ENCODE data around the gene WDR54.
"Not testable (repeated sequence)": the region's sequence is repeated elsewhere in the genome, so short reads cannot be mapped to it uniquely, and the experiment has no call there.

Gene WDR54

DNA sequence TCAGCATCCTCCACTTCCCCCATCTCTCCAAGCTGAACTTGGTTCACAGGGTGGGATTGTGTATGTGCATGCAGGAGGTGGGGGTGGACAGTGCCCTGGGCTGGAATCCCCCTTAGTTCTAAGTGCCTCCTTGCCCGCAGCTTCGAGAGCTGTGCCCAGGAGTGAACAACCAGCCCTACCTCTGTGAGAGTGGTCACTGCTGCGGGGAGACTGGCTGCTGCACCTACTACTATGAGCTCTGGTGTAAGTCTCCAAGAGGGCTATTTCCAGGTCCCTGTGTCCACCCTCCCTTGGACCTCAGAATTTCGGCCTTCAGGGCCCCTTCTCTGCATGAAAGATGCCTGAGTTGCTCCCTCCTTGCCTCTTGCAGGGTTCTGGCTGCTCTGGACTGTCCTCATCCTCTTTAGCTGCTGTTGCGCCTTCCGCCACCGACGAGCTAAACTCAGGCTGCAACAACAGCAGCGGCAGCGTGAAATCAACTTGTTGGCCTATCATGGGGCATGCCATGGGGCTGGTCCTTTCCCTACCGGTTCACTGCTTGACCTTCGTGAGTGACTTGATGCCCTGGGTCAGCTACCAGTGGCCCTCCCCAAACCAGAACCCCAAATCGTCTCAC lies 38.1 kb downstream of the WDR54 start:
- not testable (repeated sequence) for H3K4me1 ChIP-seq (ENCODE audit: insufficient read depth, low read length); H3K27me3 ChIP-seq (ENCODE audit: insufficient read depth, low read length); H3K9me3 ChIP-seq (ENCODE audit: insufficient read depth, low read depth, low read length); H3K9ac ChIP-seq (ENCODE audit: low read depth, low read length); H3K27ac ChIP-seq (ENCODE audit: low read depth, low read length)
- peak overlapping the region; percentile 95 for H3K4me3 ChIP-seq (ENCODE audit: low read length)
- H3K36me3 ChIP-seq (ENCODE audit: insufficient read depth, low read length) = peaks cover 24% of the 10 kb centered on the region
- WGBS = 87% methylated on average over 13 of the region's 13 CpGs

DNA sequence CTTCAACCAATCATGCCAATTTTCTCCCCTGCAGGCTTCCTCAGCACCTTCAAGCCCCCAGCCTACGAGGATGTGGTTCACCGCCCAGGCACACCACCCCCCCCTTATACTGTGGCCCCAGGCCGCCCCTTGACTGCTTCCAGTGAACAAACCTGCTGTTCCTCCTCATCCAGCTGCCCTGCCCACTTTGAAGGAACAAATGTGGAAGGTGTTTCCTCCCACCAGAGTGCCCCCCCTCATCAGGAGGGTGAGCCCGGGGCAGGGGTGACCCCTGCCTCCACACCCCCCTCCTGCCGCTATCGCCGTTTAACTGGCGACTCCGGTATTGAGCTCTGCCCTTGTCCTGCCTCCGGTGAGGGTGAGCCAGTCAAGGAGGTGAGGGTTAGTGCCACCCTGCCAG lies 38.7 kb downstream of the WDR54 start:
- not testable (repeated sequence) for H3K27ac ChIP-seq (ENCODE audit: low read depth, low read length); H3K4me1 ChIP-seq (ENCODE audit: insufficient read depth, low read length); H3K27me3 ChIP-seq (ENCODE audit: insufficient read depth, low read length); H3K4me3 ChIP-seq (ENCODE audit: low read length); H3K9me3 ChIP-seq (ENCODE audit: insufficient read depth, low read depth, low read length); H3K9ac ChIP-seq (ENCODE audit: low read depth, low read length)
- 95% methylated on average over 10 of the region's 10 CpGs for WGBS
- H3K36me3 ChIP-seq (ENCODE audit: insufficient read depth, low read length) = peaks cover 24% of the 10 kb centered on the region

GRCh38 chr2:74461187-74462053 lies 39.9 kb downstream of the WDR54 start:
- WGBS = 93% methylated on average over 27 of the region's 27 CpGs
- H3K9ac ChIP-seq (ENCODE audit: low read depth, low read length) = no peak overlapping the region

DNA sequence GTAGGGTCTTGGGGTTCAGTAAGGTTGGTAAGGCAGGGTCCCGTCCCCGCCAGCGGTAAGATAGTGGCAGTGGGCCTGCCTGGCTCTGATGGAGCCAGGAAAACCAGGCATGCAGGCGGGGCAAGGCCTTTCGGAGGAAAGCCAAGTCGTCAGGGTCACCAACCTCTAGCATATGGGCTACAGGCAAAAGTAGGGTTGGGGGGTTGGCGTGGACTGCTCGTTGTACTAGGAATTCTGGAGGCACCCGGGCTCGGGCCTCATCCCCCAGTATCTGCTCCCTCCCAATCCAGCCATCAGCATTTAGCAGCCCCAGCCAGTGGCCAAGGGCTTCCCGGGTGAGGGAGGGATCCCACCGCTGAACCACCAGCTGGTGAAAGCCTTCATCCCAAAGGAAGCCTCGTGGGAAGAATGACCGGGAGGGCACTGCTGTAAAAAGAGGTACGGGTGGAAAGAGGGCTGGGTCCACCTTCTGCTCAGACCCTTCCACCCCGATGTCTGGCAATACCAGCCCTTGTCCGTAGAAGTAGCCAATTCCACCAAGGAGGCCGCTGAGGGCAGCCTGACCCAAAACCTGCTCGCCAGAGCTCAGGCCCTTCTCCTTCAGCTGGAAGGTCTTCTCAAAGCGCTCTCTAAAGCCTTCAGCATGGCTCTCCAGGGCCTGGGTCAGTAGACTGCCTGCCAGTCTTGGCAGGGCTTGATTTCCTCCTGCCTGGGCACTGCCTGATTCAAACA lies 40.7 kb downstream of the WDR54 start:
- no peaks in the 10 kb centered on the region; the same call in 1 of the 2 replicates for H3K4me1 ChIP-seq (ENCODE audit: insufficient read depth, low read length)
- H3K27ac ChIP-seq (ENCODE audit: low read depth, low read length) = peak overlapping the region; percentile 41; the same call in 1 of the 2 replicates
- WGBS = 95% methylated on average over 20 of the region's 20 CpGs
- no peaks in the 10 kb centered on the region for H3K9me3 ChIP-seq (ENCODE audit: insufficient read depth, low read depth, low read length)
- H3K4me3 ChIP-seq (ENCODE audit: low read length) = no peak overlapping the region
- H3K9ac ChIP-seq (ENCODE audit: low read depth, low read length) = no peak overlapping the region
- H3K36me3 ChIP-seq (ENCODE audit: insufficient read depth, low read length) = peaks cover 24% of the 10 kb centered on the region
- no peaks in the 10 kb centered on the region for H3K27me3 ChIP-seq (ENCODE audit: insufficient read depth, low read length)

More at GRCh38 chr2:74461187-74462053, 39.9 kb downstream of the WDR54 start:
- Histone ChIP-seq H3K27me3 (ENCODE audit: insufficient read depth, low read length) (no peaks in the 10 kb centered on the region), H3K4me3 (ENCODE audit: low read length) (no peak overlapping the region), H3K9me3 (ENCODE audit: insufficient read depth, low read depth, low read length) (no peaks in the 10 kb centered on the region), H3K4me1 (ENCODE audit: insufficient read depth, low read length) (peaks cover 6% of the 10 kb centered on the region), H3K27ac (ENCODE audit: low read depth, low read length) (peak overlapping the region; percentile 41; the same call in 1 of the 2 replicates), H3K36me3 (ENCODE audit: insufficient read depth, low read length) (peaks cover 24% of the 10 kb centered on the region)

GRCh38 chr2:74462786-74463105 lies 41.2 kb downstream of the WDR54 start:
- Histone ChIP-seq H3K4me1 (ENCODE audit: insufficient read depth, low read length) (no peaks in the 10 kb centered on the region; the same call in 1 of the 2 replicates), H3K36me3 (ENCODE audit: insufficient read depth, low read length) (peaks cover 24% of the 10 kb centered on the region), H3K4me3 (ENCODE audit: low read length) (no peak overlapping the region), H3K27ac (ENCODE audit: low read depth, low read length) (no peak overlapping the region), H3K9me3 (ENCODE audit: insufficient read depth, low read depth, low read length) (no peaks in the 10 kb centered on the region), H3K9ac (ENCODE audit: low read depth, low read length) (no peak overlapping the region), H3K27me3 (ENCODE audit: insufficient read depth, low read length) (no peaks in the 10 kb centered on the region)
- 97% methylated on average over 4 of the region's 4 CpGs for WGBS

DNA sequence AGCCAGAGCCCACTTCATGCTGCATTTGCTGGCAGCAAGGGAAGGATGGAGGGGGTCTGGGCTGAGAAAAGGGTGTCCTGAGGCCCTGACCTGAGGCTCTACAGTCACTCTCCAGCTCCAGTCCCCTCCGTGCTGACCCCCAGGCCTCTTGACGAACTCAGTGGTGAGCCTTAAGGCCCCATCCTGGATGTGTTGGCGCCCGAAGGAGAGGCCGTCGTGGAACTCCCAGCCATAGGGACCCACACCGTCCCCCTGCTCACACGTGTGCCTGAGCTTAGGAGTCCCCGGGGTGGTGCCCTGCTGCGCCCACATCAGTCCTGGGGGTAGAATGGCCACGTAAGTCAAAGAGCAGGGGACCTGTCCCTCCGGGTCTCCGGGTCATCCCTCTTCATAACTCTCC lies 42.9 kb downstream of the WDR54 start:
- 11% methylated on average over 13 of the region's 13 CpGs for WGBS
- Histone ChIP-seq H3K4me3 (ENCODE audit: low read length) (peak overlapping the region; percentile 98), H3K27ac (ENCODE audit: low read depth, low read length) (no peak overlapping the region)

GRCh38 chr2:74470742-74471141 lies 49.2 kb downstream of the WDR54 start:
- not testable (repeated sequence) for H3K27me3 ChIP-seq (ENCODE audit: insufficient read depth, low read length); H3K4me3 ChIP-seq (ENCODE audit: low read length); H3K27ac ChIP-seq (ENCODE audit: low read depth, low read length); H3K9me3 ChIP-seq (ENCODE audit: insufficient read depth, low read depth, low read length); H3K4me1 ChIP-seq (ENCODE audit: insufficient read depth, low read length); H3K9ac ChIP-seq (ENCODE audit: low read depth, low read length)
- peaks cover 15% of the 10 kb centered on the region for H3K36me3 ChIP-seq (ENCODE audit: insufficient read depth, low read length)
- 94% methylated on average over 11 of the region's 12 CpGs for WGBS

More for the DNA sequence above, 42.9 kb downstream of the WDR54 start:
- Histone ChIP-seq H3K36me3 (ENCODE audit: insufficient read depth, low read length) (peaks cover 24% of the 10 kb centered on the region), H3K9ac (ENCODE audit: low read depth, low read length) (peak overlapping the region; percentile 83), H3K4me1 (ENCODE audit: insufficient read depth, low read length) (no peaks in the 10 kb centered on the region; the same call in 1 of the 2 replicates), H3K27me3 (ENCODE audit: insufficient read depth, low read length) (no peaks in the 10 kb centered on the region), H3K9me3 (ENCODE audit: insufficient read depth, low read depth, low read length) (no peaks in the 10 kb centered on the region)

GRCh38 chr2:74471332-74472065 lies 50.0 kb downstream of the WDR54 start:
- Histone ChIP-seq H3K9me3 (ENCODE audit: insufficient read depth, low read depth, low read length) (no peaks in the 10 kb centered on the region), H3K27me3 (ENCODE audit: insufficient read depth, low read length) (no peaks in the 10 kb centered on the region), H3K27ac (ENCODE audit: low read depth, low read length) (peak overlapping the region; percentile 91), H3K4me3 (ENCODE audit: low read length) (peak overlapping the region; percentile 80), H3K9ac (ENCODE audit: low read depth, low read length) (peak overlapping the region; percentile 79), H3K4me1 (ENCODE audit: insufficient read depth, low read length) (peaks cover 5% of the 10 kb centered on the region; the same call in 1 of the 2 replicates), H3K36me3 (ENCODE audit: insufficient read depth, low read length) (peaks cover 17% of the 10 kb centered on the region)
- 74% methylated on average over 15 of the region's 16 CpGs for WGBS

DNA sequence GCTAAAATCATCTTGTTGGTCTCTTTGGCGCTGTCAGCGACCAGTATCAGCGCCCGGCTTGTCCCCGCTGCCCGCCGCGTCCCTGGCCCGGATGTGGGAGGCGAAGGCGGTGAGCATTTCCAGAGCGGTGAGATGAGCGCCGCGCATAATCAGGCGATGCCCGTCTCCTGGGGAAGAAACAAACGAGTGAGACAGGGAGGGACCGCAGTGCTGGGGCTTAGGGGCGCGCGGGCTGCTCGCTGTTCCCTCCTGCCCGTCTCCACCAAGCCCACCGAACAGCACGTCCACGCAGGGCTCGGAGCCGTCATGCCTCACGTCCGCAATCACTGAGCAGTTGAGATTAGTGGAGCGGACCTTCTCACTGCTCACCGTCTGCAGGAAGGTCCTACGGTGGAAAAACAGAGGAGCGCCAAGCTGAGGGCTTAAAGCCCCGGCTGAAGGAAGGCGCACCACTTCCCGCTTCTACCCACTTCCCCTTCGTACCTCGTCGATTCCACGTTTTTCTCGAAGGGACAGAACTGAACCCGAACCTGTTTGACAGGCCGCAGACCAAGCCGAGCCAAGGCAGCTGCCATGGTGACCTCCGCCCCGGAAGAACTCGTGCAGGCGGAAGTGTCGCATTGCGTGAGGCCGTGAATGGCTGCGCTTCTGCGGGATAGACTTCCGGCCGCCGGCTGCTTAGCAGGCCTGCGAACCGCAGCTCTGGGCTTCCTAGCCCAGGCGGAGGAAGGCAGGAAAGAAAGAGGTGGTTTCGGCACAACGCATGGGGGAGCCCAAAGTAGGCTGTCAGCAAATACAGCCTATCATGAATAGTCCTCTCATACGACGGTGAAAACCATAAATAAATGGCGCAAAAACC lies 50.8 kb downstream of the WDR54 start, which contains the start of gene MRPL53:
MRPL53 (minus strand) TSS at position 595 of the 859 bp plus-strand sequence; CDS start at position 575, 20 bp downstream.
- Histone ChIP-seq H3K4me1 (ENCODE audit: insufficient read depth, low read length) (peaks cover 5% of the 10 kb centered on the region; the same call in 1 of the 2 replicates), H3K36me3 (ENCODE audit: insufficient read depth, low read length) (peaks cover 18% of the 10 kb centered on the region), H3K27ac (ENCODE audit: low read depth, low read length) (peak within 1 kb of the TSS; percentile 91), H3K9ac (ENCODE audit: low read depth, low read length) (peak within 1 kb of the TSS; percentile 79), H3K9me3 (ENCODE audit: insufficient read depth, low read depth, low read length) (no peaks in the 10 kb centered on the region), H3K4me3 (ENCODE audit: low read length) (peak within 1 kb of the TSS; percentile 80), H3K27me3 (ENCODE audit: insufficient read depth, low read length) (no peaks in the 10 kb centered on the region)
- under 1% methylated on average over 66 of the region's 66 CpGs for WGBS

DNA sequence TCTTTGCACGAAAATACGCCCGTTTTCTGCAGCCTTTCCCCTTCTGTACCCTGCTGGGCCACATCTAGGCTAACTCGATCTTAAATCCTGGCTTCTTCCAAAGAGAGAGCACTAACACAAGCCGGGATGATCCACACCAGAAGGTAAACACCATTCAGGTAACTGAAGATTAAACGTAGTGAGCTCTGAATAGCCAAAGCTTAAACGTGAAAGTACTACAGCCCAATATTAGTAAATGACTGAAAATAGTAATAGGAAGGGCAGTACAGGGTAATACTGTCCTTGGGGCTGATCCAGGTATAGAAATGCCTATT lies 51.4 kb downstream of the WDR54 start:
- H3K9me3 ChIP-seq (ENCODE audit: insufficient read depth, low read depth, low read length) = no peaks in the 10 kb centered on the region
- WGBS = 30% methylated on average over 7 of the region's 7 CpGs
- H3K9ac ChIP-seq (ENCODE audit: low read depth, low read length) = peak overlapping the region; percentile 79
- H3K36me3 ChIP-seq (ENCODE audit: insufficient read depth, low read length) = peaks cover 22% of the 10 kb centered on the region
- no peaks in the 10 kb centered on the region for H3K27me3 ChIP-seq (ENCODE audit: insufficient read depth, low read length)
- peak overlapping the region; percentile 91 for H3K27ac ChIP-seq (ENCODE audit: low read depth, low read length)
- peaks cover 5% of the 10 kb centered on the region; the same call in 1 of the 2 replicates for H3K4me1 ChIP-seq (ENCODE audit: insufficient read depth, low read length)
- H3K4me3 ChIP-seq (ENCODE audit: low read length) = peak overlapping the region; percentile 80
